Measurements from ENCODE around the gene MLLT11.
A peak's percentile ranks its signal among the peaks of the same experiment; 100 is the strongest.

The MLLT11 gene

GRCh38 chr1:151060007-151060656 lies at the start of gene MLLT11:
MLLT11 (plus strand) TSS chr1:151060397; CDS start chr1:151067225, 6,828 bp downstream.
- Histone ChIP-seq H3K9me3 (ENCODE audit: low read depth, low read length) (no peaks in the 10 kb centered on the region), H3K4me3 (peak within 1 kb of the TSS; percentile 97), H3K27ac (peak within 1 kb of the TSS; percentile 77), H3K36me3 (ENCODE audit: insufficient read depth, low read length) (peaks cover 30% of the 10 kb centered on the region), H3K9ac (ENCODE audit: insufficient read length) (peak within 1 kb of the TSS; percentile 89)
- TF ChIP-seq EZH2 (IDR thresholded peaks at IDR 0.05): no peak
- TF ChIP-seq POLR2AphosphoS5 (IDR thresholded peaks at IDR 0.05; ENCODE audit: borderline replicate concordance, low read depth, low read length): peak; percentile 79
- no peak for TF ChIP-seq FOXP2 (optimal IDR thresholded peaks at IDR 0.05; ENCODE audit: control extremely low read depth, extremely low read length, insufficient read depth)
- DNase-seq (ENCODE audit: low read depth, low spot score): no peak

GRCh38 chr1:151011154-151011850 lies 48.9 kb upstream of the MLLT11 start:
- Histone ChIP-seq H3K27ac (peak overlapping the region; percentile 19; the same call in 1 of the 2 replicates), H3K9ac (ENCODE audit: insufficient read length) (no peak overlapping the region), H3K36me3 (ENCODE audit: insufficient read depth, low read length) (0 out of 2 replicates have a peak, but pooled peaks cover 4% of the 10 kb centered on the region), H3K4me3 (no peak overlapping the region), H3K9me3 (ENCODE audit: low read depth, low read length) (no peaks in the 10 kb centered on the region)
- no peak for DNase-seq (ENCODE audit: low read depth, low spot score)
- no peak for TF ChIP-seq EZH2 (IDR thresholded peaks at IDR 0.05)
- no peak for TF ChIP-seq FOXP2 (optimal IDR thresholded peaks at IDR 0.05; ENCODE audit: control extremely low read depth, extremely low read length, insufficient read depth)
- TF ChIP-seq POLR2AphosphoS5 (IDR thresholded peaks at IDR 0.05; ENCODE audit: borderline replicate concordance, low read depth, low read length): no peak

GRCh38 chr1:151012684-151013471 lies 47.3 kb upstream of the MLLT11 start:
- DNase-seq (ENCODE audit: low read depth, low spot score): no peak
- H3K9ac ChIP-seq (ENCODE audit: insufficient read length): no peak overlapping the region

DNA sequence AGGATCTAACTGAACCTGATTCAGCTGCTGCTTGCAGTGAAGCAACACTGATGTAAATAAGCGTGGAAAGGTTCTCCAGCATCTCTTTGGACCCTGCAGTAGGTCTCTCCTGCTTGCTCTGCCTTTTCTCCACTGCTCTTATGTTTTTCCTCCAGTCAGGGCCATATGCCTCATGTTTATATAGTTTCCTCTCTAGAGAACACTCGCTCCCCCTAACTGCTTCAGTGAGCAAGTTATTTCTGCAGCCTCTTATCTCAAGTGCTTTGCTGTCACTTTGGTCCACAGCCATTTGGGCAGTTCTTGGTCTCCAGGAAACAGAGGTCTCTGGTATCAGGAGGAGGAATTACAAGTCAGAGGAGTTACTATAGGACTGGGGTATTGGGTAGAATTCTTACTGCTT lies 46.7 kb upstream of the MLLT11 start:
- TF ChIP-seq FOXP2 (optimal IDR thresholded peaks at IDR 0.05; ENCODE audit: control extremely low read depth, extremely low read length, insufficient read depth) (no peak), EZH2 (IDR thresholded peaks at IDR 0.05) (no peak), POLR2AphosphoS5 (IDR thresholded peaks at IDR 0.05; ENCODE audit: borderline replicate concordance, low read depth, low read length) (no peak)
- H3K36me3 ChIP-seq (ENCODE audit: insufficient read depth, low read length): 0 out of 2 replicates have a peak, but pooled peaks cover 10% of the 10 kb centered on the region
- no peak overlapping the region for H3K4me3 ChIP-seq
- no peak overlapping the region for H3K27ac ChIP-seq
- H3K9me3 ChIP-seq (ENCODE audit: low read depth, low read length): no peaks in the 10 kb centered on the region
- no peak overlapping the region for H3K9ac ChIP-seq (ENCODE audit: insufficient read length)
- DNase-seq (ENCODE audit: low read depth, low spot score): no peak

More at GRCh38 chr1:151012684-151013471, 47.3 kb upstream of the MLLT11 start:
- no peaks in the 10 kb centered on the region for H3K9me3 ChIP-seq (ENCODE audit: low read depth, low read length)
- H3K4me3 ChIP-seq: no peak overlapping the region
- H3K27ac ChIP-seq: no peak overlapping the region
- H3K36me3 ChIP-seq (ENCODE audit: insufficient read depth, low read length): 0 out of 2 replicates have a peak, but pooled peaks cover 6% of the 10 kb centered on the region
- TF ChIP-seq POLR2AphosphoS5 (IDR thresholded peaks at IDR 0.05; ENCODE audit: borderline replicate concordance, low read depth, low read length) (no peak), FOXP2 (optimal IDR thresholded peaks at IDR 0.05; ENCODE audit: control extremely low read depth, extremely low read length, insufficient read depth) (no peak), EZH2 (IDR thresholded peaks at IDR 0.05) (no peak)

DNA sequence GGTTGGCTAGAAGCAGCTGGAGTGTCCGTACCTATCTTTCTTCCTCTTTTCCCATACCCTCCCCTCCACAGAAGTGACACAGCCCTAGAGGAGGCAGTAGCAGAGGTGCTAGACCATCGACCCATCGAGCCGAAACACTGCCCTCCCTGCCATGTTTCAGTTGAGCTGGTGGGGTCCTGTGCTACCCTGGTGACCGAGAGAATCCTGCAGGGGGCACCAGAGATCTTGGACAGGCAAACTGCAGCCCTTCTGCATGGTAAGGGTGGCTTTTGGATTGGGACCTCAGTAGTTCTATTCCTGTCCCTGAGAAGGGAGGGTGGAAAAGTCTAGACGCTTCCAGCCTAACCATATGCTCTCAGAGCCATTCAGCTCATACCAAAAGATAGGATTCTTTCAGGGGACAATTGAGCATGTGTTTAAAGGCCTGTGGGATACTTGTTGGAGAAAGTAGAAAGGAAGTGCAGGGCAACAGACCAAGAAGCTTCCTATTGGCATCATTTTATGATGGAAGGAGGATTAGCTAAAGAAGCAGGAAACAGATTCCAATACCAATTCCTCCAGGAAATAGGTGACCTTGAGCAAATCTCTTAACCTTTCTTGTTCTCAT lies 35.6 kb upstream of the MLLT11 start:
- no peak overlapping the region for H3K27ac ChIP-seq
- peaks cover 32% of the 10 kb centered on the region for H3K36me3 ChIP-seq (ENCODE audit: insufficient read depth, low read length)

DNA sequence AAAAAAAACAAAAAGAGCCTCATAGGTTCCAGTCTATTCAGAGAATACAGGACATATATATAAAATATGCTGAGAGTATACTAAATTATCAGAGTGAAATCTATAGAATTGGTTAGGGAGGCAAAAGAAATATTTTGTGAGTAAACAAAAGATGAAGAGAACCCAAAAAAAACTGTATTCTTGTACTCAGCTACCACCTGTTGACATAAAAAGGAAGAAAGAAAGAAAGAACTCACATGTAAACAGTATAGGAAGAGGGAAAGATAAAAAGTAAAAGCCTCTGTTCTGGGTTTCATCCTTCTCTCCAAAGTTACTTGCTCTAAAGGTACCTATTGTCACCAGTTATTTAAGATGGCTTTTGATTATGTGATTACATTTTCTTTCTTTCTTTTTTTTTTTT lies 33.7 kb upstream of the MLLT11 start:
- no peak overlapping the region for H3K4me3 ChIP-seq
- no peaks in the 10 kb centered on the region for H3K9me3 ChIP-seq (ENCODE audit: low read depth, low read length)
- no peak overlapping the region for H3K27ac ChIP-seq
- H3K9ac ChIP-seq (ENCODE audit: insufficient read length): no peak overlapping the region
- DNase-seq (ENCODE audit: low read depth, low spot score): no peak
- no peak for TF ChIP-seq EZH2 (IDR thresholded peaks at IDR 0.05)
- TF ChIP-seq POLR2AphosphoS5 (IDR thresholded peaks at IDR 0.05; ENCODE audit: borderline replicate concordance, low read depth, low read length): no peak
- TF ChIP-seq FOXP2 (optimal IDR thresholded peaks at IDR 0.05; ENCODE audit: control extremely low read depth, extremely low read length, insufficient read depth): no peak
- H3K36me3 ChIP-seq (ENCODE audit: insufficient read depth, low read length): peaks cover 35% of the 10 kb centered on the region

More for the DNA sequence above, 35.6 kb upstream of the MLLT11 start:
- TF ChIP-seq FOXP2 (optimal IDR thresholded peaks at IDR 0.05; ENCODE audit: control extremely low read depth, extremely low read length, insufficient read depth) (no peak), EZH2 (IDR thresholded peaks at IDR 0.05) (no peak), POLR2AphosphoS5 (IDR thresholded peaks at IDR 0.05; ENCODE audit: borderline replicate concordance, low read depth, low read length) (no peak)
- DNase-seq (ENCODE audit: low read depth, low spot score): no peak
- Histone ChIP-seq H3K9ac (ENCODE audit: insufficient read length) (no peak overlapping the region), H3K9me3 (ENCODE audit: low read depth, low read length) (no peaks in the 10 kb centered on the region), H3K4me3 (no peak overlapping the region)

DNA sequence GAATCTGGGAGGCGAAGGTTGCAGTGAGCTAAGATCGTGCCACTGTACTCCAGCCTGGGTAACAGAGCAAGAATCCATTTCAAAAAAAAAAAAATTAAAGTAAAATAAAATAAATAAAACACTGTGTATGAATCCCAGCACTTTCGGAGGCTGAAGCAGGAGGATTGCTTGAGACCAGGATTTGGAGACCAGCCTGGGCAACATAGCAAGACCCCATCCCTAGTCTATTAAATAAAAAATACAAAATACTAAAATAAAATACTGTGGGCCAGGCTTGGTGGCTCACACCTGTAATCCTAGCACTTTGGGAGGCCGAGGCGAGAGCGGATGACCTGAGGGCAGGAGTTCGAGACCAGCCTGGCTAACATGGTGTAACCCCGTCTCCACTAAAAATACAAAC lies 28.0 kb upstream of the MLLT11 start:
- H3K36me3 ChIP-seq (ENCODE audit: insufficient read depth, low read length): peaks cover 32% of the 10 kb centered on the region
- no peak for TF ChIP-seq EZH2 (IDR thresholded peaks at IDR 0.05)
- TF ChIP-seq POLR2AphosphoS5 (IDR thresholded peaks at IDR 0.05; ENCODE audit: borderline replicate concordance, low read depth, low read length): no peak
- no peak for TF ChIP-seq FOXP2 (optimal IDR thresholded peaks at IDR 0.05; ENCODE audit: control extremely low read depth, extremely low read length, insufficient read depth)
- no peaks in the 10 kb centered on the region for H3K9me3 ChIP-seq (ENCODE audit: low read depth, low read length)
- no peak overlapping the region for H3K9ac ChIP-seq (ENCODE audit: insufficient read length)
- no peak overlapping the region for H3K27ac ChIP-seq
- no peak overlapping the region for H3K4me3 ChIP-seq
- no peak for DNase-seq (ENCODE audit: low read depth, low spot score)
